ENCODE data around the gene GMEB1.

The GMEB1 gene

GRCh38 chr1:28666806-28667205, 1.8 kb upstream of the GMEB1 start:
- TF ChIP-seq CTCF (IDR thresholded peaks at IDR 0.05): no peak

DNA sequence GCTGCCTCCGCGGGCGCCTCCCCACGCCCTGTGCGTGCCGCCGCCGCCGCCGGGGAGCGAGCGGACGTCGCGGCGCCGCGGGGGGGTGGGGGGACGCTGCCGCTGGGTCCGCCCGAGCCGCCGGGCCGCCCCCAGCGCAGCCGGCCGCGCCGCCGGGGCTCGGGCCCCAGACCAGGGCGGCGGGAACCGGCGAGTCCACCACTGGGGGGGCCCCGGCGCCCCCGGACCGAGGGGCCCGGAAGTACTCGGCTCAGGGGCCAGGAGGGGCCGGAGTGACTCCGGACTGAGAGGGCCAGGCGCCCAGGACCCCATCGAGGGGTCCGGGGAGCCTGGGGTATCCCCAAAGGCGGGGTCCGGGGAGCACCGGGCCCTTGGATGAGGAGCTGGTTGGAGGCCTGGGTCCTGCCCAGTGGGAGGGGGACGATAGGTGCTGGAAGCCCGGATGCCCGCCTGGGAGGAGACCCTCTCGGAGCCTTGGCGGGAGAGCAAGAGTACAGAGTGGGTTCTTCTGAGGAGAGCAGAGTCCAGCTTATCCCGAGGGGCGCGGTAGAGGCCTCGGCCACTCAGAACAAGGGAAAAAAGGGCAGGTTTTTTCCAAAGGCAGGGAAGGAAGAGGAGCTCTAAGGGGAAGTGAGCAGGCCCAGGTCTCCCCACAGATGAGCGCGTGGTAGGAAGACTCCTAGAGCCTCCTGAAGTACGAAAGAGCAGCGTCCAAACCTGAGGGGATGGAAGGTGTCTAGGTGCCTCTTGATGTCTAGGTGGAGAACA, 556 bp downstream of the GMEB1 start:
- no peak for TF ChIP-seq CTCF (IDR thresholded peaks at IDR 0.05)

DNA sequence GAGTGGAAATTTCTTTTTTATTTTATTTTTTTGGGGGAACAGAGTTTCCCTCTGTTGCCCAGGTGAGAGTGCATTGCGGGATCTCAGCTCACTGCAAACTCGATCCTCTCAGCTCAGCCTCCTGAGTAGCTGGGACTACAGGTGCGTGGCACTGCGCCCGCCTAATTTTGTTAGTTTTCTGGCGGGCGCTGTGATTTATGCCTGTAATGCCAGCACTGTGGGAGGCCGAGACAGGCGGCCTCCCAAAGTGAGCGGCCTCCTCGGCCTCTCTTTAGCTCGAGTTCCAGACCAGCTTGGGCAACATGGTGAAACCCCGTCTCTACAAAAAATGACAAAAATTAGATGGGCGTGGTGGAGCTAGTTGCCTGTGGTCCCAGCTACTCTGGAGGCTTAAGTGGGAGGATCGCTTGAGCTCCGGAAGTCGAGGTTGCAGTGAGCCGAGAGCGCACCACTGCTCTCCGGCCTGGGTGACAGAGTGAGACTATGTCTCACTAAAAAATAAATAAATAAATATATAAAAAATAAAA, 2.7 kb downstream of the GMEB1 start:
- no peak for TF ChIP-seq CTCF (IDR thresholded peaks at IDR 0.05)

- TF ChIP-seq CTCF (IDR thresholded peaks at IDR 0.05): no peak
Observed at GRCh38 chr1:28675924-28676257, 7.3 kb downstream of the GMEB1 start.

DNA sequence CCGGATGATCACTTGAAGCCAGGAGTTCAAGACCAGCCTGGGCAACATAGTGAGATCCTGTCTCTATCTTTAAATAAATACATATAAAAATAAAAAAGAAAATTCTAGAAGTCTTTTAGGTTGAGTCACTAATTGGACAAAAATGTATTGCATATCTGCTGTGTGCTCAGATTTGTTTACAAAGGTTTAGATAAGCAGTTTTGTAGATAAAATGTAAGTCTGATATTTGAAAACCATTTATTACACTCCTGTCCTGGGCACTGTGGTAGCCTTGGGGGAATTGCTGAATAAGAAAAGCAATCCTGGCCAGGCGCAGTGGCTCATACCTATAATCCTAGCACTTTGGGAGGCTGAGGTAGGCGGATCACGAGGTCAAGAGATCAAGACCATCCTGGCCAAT, 11.6 kb downstream of the GMEB1 start:
- TF ChIP-seq CTCF (IDR thresholded peaks at IDR 0.05): no peak

DNA sequence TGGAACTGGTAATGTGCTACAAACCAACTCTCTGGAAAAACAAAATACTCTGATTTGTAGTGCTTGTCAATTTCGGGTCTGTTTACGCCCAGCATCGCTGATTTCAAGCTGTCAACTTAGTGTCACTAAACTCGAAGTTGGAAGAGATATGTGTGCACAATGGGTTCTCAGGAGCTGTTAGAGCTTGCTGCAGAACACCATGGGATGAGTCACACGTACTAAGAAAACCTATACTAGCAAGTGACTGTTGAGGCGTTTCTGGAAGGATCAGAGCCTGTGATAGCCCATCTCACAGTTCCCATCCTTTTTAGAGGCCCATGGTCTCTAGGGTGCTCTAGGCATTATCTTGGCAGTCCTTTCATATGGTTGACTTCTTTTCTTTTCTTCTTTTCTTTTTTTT, 14.3 kb downstream of the GMEB1 start:
- TF ChIP-seq CTCF (IDR thresholded peaks at IDR 0.05): no peak

GRCh38 chr1:28684937-28685336, 16.4 kb downstream of the GMEB1 start:
- TF ChIP-seq CTCF (IDR thresholded peaks at IDR 0.05): no peak

DNA sequence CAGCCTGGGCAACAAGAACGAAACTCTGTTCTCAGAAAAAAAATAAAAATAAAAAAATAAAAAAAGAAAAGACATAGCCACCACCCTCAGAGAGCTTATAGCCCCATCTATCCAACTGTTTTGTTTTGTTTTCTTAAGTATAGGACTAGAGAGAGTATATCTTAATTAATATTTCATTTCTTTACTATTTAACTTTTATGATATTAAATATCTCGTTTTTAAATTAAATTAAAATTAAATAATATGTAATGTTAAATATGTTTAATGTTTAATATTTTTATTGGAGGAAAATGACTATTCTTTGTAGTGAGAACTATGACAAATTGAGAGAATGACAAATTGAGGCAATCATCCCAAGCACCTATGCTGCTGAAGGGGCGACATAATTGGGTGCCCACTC, 35.0 kb downstream of the GMEB1 start:
- no peak for TF ChIP-seq CTCF (IDR thresholded peaks at IDR 0.05)

Data from LNCAP (cell line).